ENCODE measurements around the gene GRIP1. TPM values are rescaled to one million over a fixed set of nuclear protein-coding genes. Genes with fewer than 3 reads are reported as not detected.

GRIP1 gene
- total RNA-seq, 3 donors from 2014 or later, result 6.6 to 22.8 (median 12.8) TPM

- ATAC-seq (no peak), DNase-seq (no peak)
- TF ChIP-seq CTCF (IDR thresholded peaks at IDR 0.05), result no peak
- H3K9me3 ChIP-seq, result no peaks in the 10 kb centered on the region
- H3K4me1 ChIP-seq (ENCODE audit: low read depth), result no peaks in the 10 kb centered on the region
- no peak overlapping the region for H3K4me3 ChIP-seq
- no peaks in the 10 kb centered on the region for H3K36me3 ChIP-seq (ENCODE audit: low read depth)
- intact Hi-C loops (cut with DNase I, micrococcal nuclease), result no loop called here
Measured at GRCh38 chr12:66359300-66359699, 319.6 kb downstream of the GRIP1 start.

GRCh38 chr12:66354291-66354690 lies 324.6 kb downstream of the GRIP1 start:
- no peak for ATAC-seq
- intact Hi-C loops (cut with DNase I, micrococcal nuclease), result no loop called here
- Histone ChIP-seq H3K9me3 (no peaks in the 10 kb centered on the region), H3K36me3 (ENCODE audit: low read depth) (no peaks in the 10 kb centered on the region), H3K4me1 (ENCODE audit: low read depth) (no peaks in the 10 kb centered on the region), H3K4me3 (no peak overlapping the region)
- no peak for DNase-seq
- no peak for TF ChIP-seq CTCF (IDR thresholded peaks at IDR 0.05)

GRCh38 chr12:66352899-66353298 lies 326.0 kb downstream of the GRIP1 start:
- intact Hi-C loops (cut with DNase I, micrococcal nuclease), result no loop called here
- ATAC-seq, result no peak

GRCh38 chr12:66352197-66352596 lies 326.7 kb downstream of the GRIP1 start:
- intact Hi-C loops (cut with DNase I, micrococcal nuclease), result no loop called here

More at GRCh38 chr12:66352899-66353298, 326.0 kb downstream of the GRIP1 start:
- TF ChIP-seq CTCF (IDR thresholded peaks at IDR 0.05), result no peak
- Histone ChIP-seq H3K36me3 (ENCODE audit: low read depth) (no peaks in the 10 kb centered on the region), H3K4me3 (no peak overlapping the region), H3K4me1 (ENCODE audit: low read depth) (no peaks in the 10 kb centered on the region), H3K9me3 (no peaks in the 10 kb centered on the region)
- no peak for DNase-seq

GRCh38 chr12:66351301-66351700 lies 327.6 kb downstream of the GRIP1 start:
- H3K4me3 ChIP-seq, result no peak overlapping the region
- ATAC-seq, result no peak
- H3K4me1 ChIP-seq (ENCODE audit: low read depth), result no peaks in the 10 kb centered on the region
- H3K9me3 ChIP-seq, result no peaks in the 10 kb centered on the region
- no peak for TF ChIP-seq CTCF (IDR thresholded peaks at IDR 0.05)
- DNase-seq, result no peak
- intact Hi-C loops (cut with DNase I, micrococcal nuclease), result no loop called here
- H3K36me3 ChIP-seq (ENCODE audit: low read depth), result no peaks in the 10 kb centered on the region

More at GRCh38 chr12:66352197-66352596, 326.7 kb downstream of the GRIP1 start:
- DNase-seq (peak in 2 of 3 donors; percentile 32 to 35), ATAC-seq (peak; percentile 34)
- Histone ChIP-seq H3K9me3 (no peaks in the 10 kb centered on the region), H3K36me3 (ENCODE audit: low read depth) (no peaks in the 10 kb centered on the region), H3K4me1 (ENCODE audit: low read depth) (no peaks in the 10 kb centered on the region), H3K4me3 (no peak overlapping the region)
- TF ChIP-seq CTCF (IDR thresholded peaks at IDR 0.05), result no peak

GRCh38 chr12:66345956-66346355 lies 332.9 kb downstream of the GRIP1 start:
- peaks cover 11% of the 10 kb centered on the region for H3K9me3 ChIP-seq
- intact Hi-C loops (cut with DNase I, micrococcal nuclease), result no loop called here
- H3K4me1 ChIP-seq (ENCODE audit: low read depth), result no peaks in the 10 kb centered on the region
- peaks cover 5% of the 10 kb centered on the region for H3K36me3 ChIP-seq (ENCODE audit: low read depth)
- no peak for TF ChIP-seq CTCF (IDR thresholded peaks at IDR 0.05)
- no peak overlapping the region for H3K4me3 ChIP-seq
- ATAC-seq (no peak), DNase-seq (no peak)
